Measurements from ENCODE around the gene GBGT1.

Gene GBGT1

DNA sequence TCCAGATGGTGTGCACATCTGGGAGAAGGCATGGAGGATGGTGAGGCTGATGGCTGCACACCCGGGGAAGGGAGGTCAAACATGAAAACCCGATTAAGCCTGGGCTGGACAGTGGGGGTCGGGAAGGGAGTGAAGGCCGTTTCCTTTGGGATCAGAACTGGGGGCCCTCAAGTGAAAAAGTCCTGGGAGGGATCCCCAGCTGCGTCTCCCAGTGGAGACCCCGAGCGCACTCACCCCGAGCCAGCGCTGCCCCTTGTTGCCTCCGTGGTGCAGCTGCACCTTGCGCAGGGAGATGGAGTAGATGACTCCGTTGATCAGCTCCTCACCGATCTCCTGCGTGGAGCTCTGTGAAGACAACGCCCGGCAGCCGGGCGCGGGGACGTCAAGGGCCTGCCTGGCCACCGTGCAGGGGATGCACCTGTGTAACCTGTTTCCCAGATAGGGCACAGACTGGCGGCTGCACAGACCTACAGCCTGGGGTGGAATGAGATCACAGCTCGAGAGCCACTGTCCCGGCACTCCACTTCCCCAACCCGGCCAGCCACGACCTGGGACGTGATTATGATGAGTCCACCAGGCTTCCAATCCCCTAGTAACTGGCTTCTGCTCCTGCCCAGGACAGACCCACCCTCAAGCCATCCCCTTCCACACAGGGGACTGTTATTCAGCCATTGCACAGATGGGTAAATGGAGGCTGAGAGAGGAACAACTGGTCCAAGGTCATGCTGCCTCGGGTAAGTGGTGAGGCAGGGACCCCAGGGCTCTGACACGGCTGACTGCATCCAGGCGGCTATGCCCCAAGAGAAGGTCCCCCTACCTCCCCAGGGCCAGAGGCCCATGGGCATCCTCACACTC lies 51.7 kb downstream of the GBGT1 start:
- FAIRE-seq (no peak), DNase-seq (ENCODE audit: insufficient read length, low spot score) (no peak)
- TF ChIP-seq PAX5 (IDR thresholded peaks at IDR 0.05; ENCODE audit: insufficient read depth, low read length, severe bottlenecking) (no peak), POLR2A (IDR thresholded peaks at IDR 0.05; ENCODE audit: low read depth, low read length) (no peak), POLR2AphosphoS5 (IDR thresholded peaks at IDR 0.05; ENCODE audit: low read depth, low read length) (no peak)

DNA sequence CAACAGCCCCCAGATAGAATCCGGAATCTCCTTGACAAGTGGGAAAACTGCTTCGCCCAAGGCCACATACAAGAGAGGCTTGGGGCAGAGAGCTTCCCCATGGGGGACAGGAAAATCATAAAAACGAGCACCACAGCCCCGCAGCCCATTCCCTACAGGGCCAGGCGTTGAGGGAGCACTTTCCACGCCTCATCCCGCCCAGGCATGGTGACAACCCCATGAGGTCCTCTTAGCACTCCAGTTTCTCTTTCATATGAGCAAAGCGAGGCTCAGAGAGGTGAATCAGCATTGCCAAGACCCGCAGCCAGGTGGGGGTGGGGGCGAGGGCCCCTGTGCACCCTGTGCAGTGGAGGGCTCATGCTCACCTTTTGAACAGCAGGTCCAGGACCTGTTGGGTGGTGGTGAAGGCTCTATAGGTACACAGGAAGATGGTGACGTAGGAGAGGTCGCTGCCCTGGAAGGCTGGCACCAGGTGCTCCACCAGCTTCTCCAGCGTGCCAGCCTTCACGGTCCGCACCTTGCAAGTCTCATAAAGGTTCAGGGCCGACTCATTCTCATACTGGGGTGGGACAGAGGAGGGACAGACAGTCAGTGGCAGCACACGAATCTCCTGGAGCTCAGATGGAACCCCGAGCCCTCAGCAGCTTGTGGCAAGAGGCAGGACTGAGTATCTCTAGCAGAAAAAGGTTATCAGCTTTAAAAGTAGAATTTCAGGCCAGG lies 53.6 kb downstream of the GBGT1 start:
- FAIRE-seq (no peak), DNase-seq (ENCODE audit: insufficient read length, low spot score) (no peak)
- TF ChIP-seq TAF1 (IDR thresholded peaks at IDR 0.05; ENCODE audit: low read depth, low read length) (no peak), PAX5 (IDR thresholded peaks at IDR 0.05; ENCODE audit: insufficient read depth, low read length, severe bottlenecking) (no peak), SPI1 (IDR thresholded peaks at IDR 0.05; ENCODE audit: low read depth, low read length) (no peak), POLR2A (IDR thresholded peaks at IDR 0.05; ENCODE audit: low read depth, low read length) (no peak)

DNA sequence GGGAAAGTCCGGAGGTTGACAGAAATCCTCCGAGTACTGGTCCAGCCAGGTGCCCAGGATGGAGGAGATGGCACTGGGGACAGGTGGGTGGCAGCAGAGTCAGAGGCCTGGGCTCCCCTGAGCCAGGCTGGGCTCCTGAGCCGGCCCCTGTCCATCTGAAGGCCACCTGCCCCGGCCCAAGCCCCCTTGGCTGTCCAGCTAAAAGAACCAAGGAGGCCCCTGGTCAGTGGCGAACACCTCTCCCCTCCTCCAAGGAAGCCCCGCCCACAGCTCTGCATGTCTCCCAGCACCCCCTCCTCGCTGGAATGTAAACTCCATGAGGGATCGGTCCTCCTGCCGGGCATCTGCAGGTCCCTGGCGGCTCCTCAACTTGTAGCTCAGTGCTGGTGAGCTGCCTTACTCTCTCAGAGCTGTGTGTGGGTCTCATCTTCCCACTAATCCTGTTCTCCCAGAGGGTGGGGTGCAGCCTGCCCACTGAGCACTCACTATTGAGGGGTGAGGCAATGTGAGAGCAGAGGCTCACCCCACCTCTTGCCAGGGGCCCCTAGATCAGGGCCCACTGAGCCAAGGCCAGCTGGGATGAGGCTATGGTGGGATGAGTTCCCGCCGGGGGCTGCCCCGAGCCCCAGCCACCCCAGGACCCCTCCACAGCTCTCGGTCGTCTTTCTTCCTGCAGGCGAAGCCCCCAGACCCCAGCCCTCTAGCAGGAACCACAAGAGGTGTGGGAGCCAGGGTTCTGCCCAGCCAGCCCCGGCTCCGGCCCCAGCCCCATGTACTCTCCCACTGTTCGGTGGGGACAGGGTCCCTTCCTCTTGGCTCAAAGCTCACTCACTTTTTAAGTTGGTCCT lies 54.7 kb downstream of the GBGT1 start:
- TF ChIP-seq SPI1 (IDR thresholded peaks at IDR 0.05; ENCODE audit: low read depth, low read length) (no peak), POLR2A (IDR thresholded peaks at IDR 0.05; ENCODE audit: low read depth, low read length) (no peak), POLR2AphosphoS5 (IDR thresholded peaks at IDR 0.05; ENCODE audit: low read depth, low read length) (no peak), POU2F2 (IDR thresholded peaks at IDR 0.05; ENCODE audit: low read depth, low read length) (no peak), PAX5 (IDR thresholded peaks at IDR 0.05; ENCODE audit: insufficient read depth, low read length, severe bottlenecking) (no peak), TAF1 (IDR thresholded peaks at IDR 0.05; ENCODE audit: low read depth, low read length) (no peak)
- FAIRE-seq = no peak
- no peak for DNase-seq (ENCODE audit: insufficient read length, low spot score)

DNA sequence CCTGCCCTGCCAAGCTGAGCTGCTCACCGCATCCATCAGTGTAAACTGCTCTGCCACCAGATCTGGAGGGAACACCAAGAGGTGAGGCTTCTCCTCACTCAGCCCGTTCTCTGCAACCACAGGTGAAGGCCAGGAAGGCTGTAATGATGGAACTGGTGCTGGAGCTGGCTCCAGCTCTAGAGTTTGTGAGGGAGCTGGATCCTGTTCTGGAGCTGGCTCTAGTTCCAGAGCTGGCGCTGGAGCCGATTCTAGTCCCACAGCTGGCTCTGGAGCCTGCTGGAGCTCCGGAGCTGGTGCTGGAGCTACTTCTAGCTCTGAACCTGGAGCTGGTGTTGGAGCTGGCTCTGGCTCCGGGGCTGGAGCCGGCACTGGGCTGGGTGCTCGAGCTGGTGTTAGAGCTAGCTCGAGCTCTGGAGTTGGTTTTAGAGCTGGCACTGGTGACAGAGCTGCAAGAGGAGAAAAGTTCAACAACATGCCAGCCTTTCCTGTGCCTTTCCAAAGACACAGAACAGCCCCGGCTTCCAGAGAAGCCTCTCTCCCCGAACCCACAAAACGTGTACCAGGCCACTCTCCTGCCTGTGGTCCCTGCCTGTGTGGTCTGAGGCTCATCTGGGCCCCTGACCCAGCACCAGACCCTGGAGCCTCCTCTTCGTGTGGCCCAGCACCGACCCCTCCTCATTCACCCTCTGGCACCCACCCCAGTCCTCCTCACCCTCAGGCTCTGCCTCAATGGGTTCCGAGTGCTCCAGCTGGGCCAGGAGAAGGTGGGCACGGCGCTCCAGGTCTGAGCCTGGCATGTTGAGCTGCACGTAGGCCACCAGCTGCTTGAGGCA lies 55.5 kb downstream of the GBGT1 start:
- no peak for FAIRE-seq
- DNase-seq (ENCODE audit: insufficient read length, low spot score) = no peak
- no peak for TF ChIP-seq TAF1 (IDR thresholded peaks at IDR 0.05; ENCODE audit: low read depth, low read length)
- no peak for TF ChIP-seq POU2F2 (IDR thresholded peaks at IDR 0.05; ENCODE audit: low read depth, low read length)
- no peak for TF ChIP-seq POLR2AphosphoS5 (IDR thresholded peaks at IDR 0.05; ENCODE audit: low read depth, low read length)
- TF ChIP-seq PAX5 (IDR thresholded peaks at IDR 0.05; ENCODE audit: insufficient read depth, low read length, severe bottlenecking) = no peak
- no peak for TF ChIP-seq POLR2A (IDR thresholded peaks at IDR 0.05; ENCODE audit: low read depth, low read length)
- TF ChIP-seq SPI1 (IDR thresholded peaks at IDR 0.05; ENCODE audit: low read depth, low read length) = no peak

DNA sequence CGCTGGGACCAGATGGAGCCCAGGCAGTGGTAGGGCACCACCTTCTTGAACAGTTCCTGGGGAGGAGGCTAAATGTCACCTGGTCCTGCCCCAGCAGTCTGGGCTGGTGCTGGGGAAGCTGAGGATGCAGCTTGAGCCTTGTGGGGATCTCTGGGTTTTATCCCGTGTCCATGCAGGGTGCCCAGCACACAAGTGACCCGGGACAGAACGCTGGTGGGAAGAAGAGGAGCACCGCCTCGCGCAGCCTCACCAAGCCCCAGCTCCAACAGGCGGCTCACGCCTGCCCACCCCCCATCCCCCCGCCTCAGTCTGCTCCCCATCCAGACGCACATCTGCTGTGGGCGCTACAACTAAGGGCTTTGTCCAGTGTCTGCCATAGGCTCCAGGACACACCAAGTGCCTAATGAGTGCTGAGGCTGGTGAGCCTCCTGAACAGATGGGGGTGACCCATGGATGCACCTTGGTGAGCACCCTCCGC lies 56.4 kb downstream of the GBGT1 start:
- DNase-seq (ENCODE audit: insufficient read length, low spot score) (no peak), FAIRE-seq (no peak)
- TF ChIP-seq POU2F2 (IDR thresholded peaks at IDR 0.05; ENCODE audit: low read depth, low read length) = no peak
- TF ChIP-seq POLR2A (IDR thresholded peaks at IDR 0.05; ENCODE audit: low read depth, low read length) = no peak
- no peak for TF ChIP-seq PAX5 (IDR thresholded peaks at IDR 0.05; ENCODE audit: insufficient read depth, low read length, severe bottlenecking)
- TF ChIP-seq SPI1 (IDR thresholded peaks at IDR 0.05; ENCODE audit: low read depth, low read length) = no peak
- no peak for TF ChIP-seq TAF1 (IDR thresholded peaks at IDR 0.05; ENCODE audit: low read depth, low read length)
- TF ChIP-seq POLR2AphosphoS5 (IDR thresholded peaks at IDR 0.05; ENCODE audit: low read depth, low read length) = no peak

DNA sequence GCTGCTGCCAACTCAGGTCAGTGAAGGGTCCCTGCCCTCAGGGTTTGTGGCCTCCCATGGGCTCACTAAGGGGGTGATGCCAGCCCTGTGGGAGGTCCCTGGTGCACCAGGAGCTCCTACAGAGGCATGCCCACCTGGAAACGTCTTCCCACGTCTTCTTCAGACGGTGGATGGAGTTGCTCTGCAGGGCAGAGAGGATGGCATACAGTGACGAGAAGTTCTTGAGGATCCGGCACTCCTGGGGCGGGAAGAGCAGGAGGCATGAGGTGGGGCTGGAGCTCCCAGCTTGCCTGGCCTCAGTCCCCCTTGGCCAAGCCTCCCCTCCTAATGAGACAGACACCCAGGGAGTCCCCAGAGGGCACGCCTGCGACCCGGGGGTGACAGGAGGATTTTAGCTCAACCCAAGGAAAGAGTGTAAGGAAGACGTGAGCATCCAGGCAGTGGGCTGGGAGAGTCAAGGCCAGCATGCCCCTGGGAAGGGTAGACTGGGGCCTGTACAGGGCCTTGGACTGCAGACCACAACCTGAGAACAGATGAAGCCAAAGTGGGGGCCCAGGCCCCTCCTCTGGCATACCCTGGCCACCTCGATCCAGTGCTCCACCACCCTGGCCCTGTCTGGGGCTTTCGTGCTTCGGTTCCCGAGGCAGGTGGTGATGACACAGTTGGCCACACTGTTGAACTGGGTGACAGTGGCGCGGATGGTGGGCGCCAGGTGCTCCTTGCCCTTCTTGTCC lies 57.0 kb downstream of the GBGT1 start:
- TF ChIP-seq POU2F2 (IDR thresholded peaks at IDR 0.05; ENCODE audit: low read depth, low read length) (no peak), TAF1 (IDR thresholded peaks at IDR 0.05; ENCODE audit: low read depth, low read length) (no peak), SPI1 (IDR thresholded peaks at IDR 0.05; ENCODE audit: low read depth, low read length) (no peak), POLR2A (IDR thresholded peaks at IDR 0.05; ENCODE audit: low read depth, low read length) (no peak), POLR2AphosphoS5 (IDR thresholded peaks at IDR 0.05; ENCODE audit: low read depth, low read length) (no peak)
- DNase-seq (ENCODE audit: insufficient read length, low spot score) = no peak
- no peak for FAIRE-seq

DNA sequence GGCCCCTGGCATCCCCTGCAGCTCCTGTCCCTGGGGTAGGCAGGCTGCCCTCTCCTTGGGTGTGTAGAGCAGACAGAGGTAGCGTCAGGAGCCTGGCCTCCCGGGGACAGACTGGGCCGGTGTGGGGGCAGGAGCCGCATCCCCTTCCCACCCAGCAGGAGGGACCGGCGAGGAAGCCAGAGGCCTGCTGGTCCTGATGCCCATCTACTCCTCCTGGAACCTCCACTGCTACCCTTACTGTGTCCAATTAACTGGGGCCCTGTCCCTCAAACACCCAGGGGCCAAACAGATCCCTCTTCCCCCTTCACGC lies 58.3 kb downstream of the GBGT1 start:
- no peak for FAIRE-seq
- TF ChIP-seq TAF1 (IDR thresholded peaks at IDR 0.05; ENCODE audit: low read depth, low read length) = no peak
- no peak for TF ChIP-seq POLR2A (IDR thresholded peaks at IDR 0.05; ENCODE audit: low read depth, low read length)
- no peak for TF ChIP-seq SPI1 (IDR thresholded peaks at IDR 0.05; ENCODE audit: low read depth, low read length)
- TF ChIP-seq POLR2AphosphoS5 (IDR thresholded peaks at IDR 0.05; ENCODE audit: low read depth, low read length) = no peak
- TF ChIP-seq POU2F2 (IDR thresholded peaks at IDR 0.05; ENCODE audit: low read depth, low read length) = no peak
- TF ChIP-seq PAX5 (IDR thresholded peaks at IDR 0.05; ENCODE audit: insufficient read depth, low read length, severe bottlenecking) = no peak
- no peak for DNase-seq (ENCODE audit: insufficient read length, low spot score)

Data from GM12891 (cell line).